Measurements from ENCODE around the gene TNPO2.
A peak's percentile ranks its signal among the peaks of the same experiment; 100 is the strongest.
"Not testable (repeated sequence)": the region's sequence is repeated elsewhere in the genome, so short reads cannot be mapped to it uniquely, and the experiment has no call there.

The TNPO2 gene

GRCh38 chr19:12705169-12705568, 18.6 kb downstream of the TNPO2 start:
- DNase-seq, result no peak

GRCh38 chr19:12703046-12703445, 20.7 kb downstream of the TNPO2 start:
- DNase-seq, result peak; percentile 47

GRCh38 chr19:12701596-12702282, 22.0 kb downstream of the TNPO2 start:
- DNase-seq, result no peak

- DNase-seq, result no peak
Measured at GRCh38 chr19:12698138-12698537, 25.6 kb downstream of the TNPO2 start.

- DNase-seq, result not testable (repeated sequence)
Measured at GRCh38 chr19:12697425-12697824, 26.3 kb downstream of the TNPO2 start.

GRCh38 chr19:12696366-12697335, 27.1 kb downstream of the TNPO2 start, which contains the start of gene FBXW9:
Gene FBXW9 (minus strand): TSS chr19:12696631. CDS start chr19:12696581, 50 bp downstream.
- DNase-seq, result peak; percentile 76

GRCh38 chr19:12695997-12696365, 27.8 kb downstream of the TNPO2 start:
- DNase-seq, result no peak

- no peak for DNase-seq
Measured at GRCh38 chr19:12695514-12695913, 28.2 kb downstream of the TNPO2 start.

- no peak for DNase-seq
Measured at GRCh38 chr19:12695096-12695495, 28.6 kb downstream of the TNPO2 start.

- DNase-seq, result no peak
Measured at GRCh38 chr19:12694641-12695040, 29.1 kb downstream of the TNPO2 start.

- DNase-seq, result no peak
Measured at GRCh38 chr19:12692960-12693359, 30.8 kb downstream of the TNPO2 start.

GRCh38 chr19:12689581-12690216, 34.0 kb downstream of the TNPO2 start:
- DNase-seq, result no peak

- DNase-seq, result no peak
Measured at GRCh38 chr19:12689012-12689411, 34.7 kb downstream of the TNPO2 start.

- DNase-seq, result no peak
Measured at GRCh38 chr19:12687496-12688196, 36.1 kb downstream of the TNPO2 start, which contains the start of gene GNG14. Gene GNG14 (plus strand): TSS chr19:12687998. CDS start chr19:12688049, 51 bp downstream.

GRCh38 chr19:12685831-12686230, 37.9 kb downstream of the TNPO2 start:
- no peak for DNase-seq

- peak; percentile 94 for DNase-seq
Measured at GRCh38 chr19:12681074-12681987, 42.4 kb downstream of the TNPO2 start, which contains the start of gene DHPS. Gene DHPS (minus strand): TSS chr19:12681880. CDS start chr19:12681766, 114 bp downstream.

- no peak for DNase-seq
Measured at GRCh38 chr19:12680034-12680433, 43.7 kb downstream of the TNPO2 start.

GRCh38 chr19:12678039-12678438, 45.7 kb downstream of the TNPO2 start:
- DNase-seq, result not testable (repeated sequence)

- DNase-seq, result no peak
Measured at GRCh38 chr19:12676928-12677327, 46.8 kb downstream of the TNPO2 start.

GRCh38 chr19:12676384-12676792, 47.3 kb downstream of the TNPO2 start:
- peak; percentile 63 for DNase-seq

- DNase-seq, result no peak
Measured at GRCh38 chr19:12675940-12676339, 47.8 kb downstream of the TNPO2 start.
